Stimulated activated CD8-positive, alpha-beta memory T cell treated with anti-CD3 and anti-CD28 coated beads, Interleukin-2, amount 100 ng/mL, for 48 hours (primary cell): ENCODE data around the gene TEKT5.
"Not testable (repeated sequence)": the region's sequence is repeated elsewhere in the genome, so short reads cannot be mapped to it uniquely, and the experiment has no call there.

Experiments used
- DNase-seq, 2 donors: peaks; one replicate each; pipeline ENCODE4 v3.0.0-alpha.2; 2020; ENCODE audit warnings: low read depth in 2 of 2

The TEKT5 gene

GRCh38 chr16:10685709-10686108 is 9.0 kb downstream of the TEKT5 start:
- no peak for DNase-seq

GRCh38 chr16:10684511-10685151 is 10.1 kb downstream of the TEKT5 start:
- DNase-seq: no peak

GRCh38 chr16:10683170-10683569 is 11.6 kb downstream of the TEKT5 start:
- no peak for DNase-seq

GRCh38 chr16:10682604-10683003 is 12.1 kb downstream of the TEKT5 start:
- no peak for DNase-seq

GRCh38 chr16:10681310-10682308 is 13.1 kb downstream of the TEKT5 start:
- DNase-seq: no peak

GRCh38 chr16:10679921-10680320 is 14.8 kb downstream of the TEKT5 start:
- DNase-seq: no peak

GRCh38 chr16:10679441-10679840 is 15.3 kb downstream of the TEKT5 start:
- not testable (repeated sequence) for DNase-seq

- DNase-seq: no peak
Observed at GRCh38 chr16:10678655-10679054, 16.1 kb downstream of the TEKT5 start.

- DNase-seq: no peak
Observed at GRCh38 chr16:10676284-10676683, 18.4 kb downstream of the TEKT5 start.

GRCh38 chr16:10675861-10676260 is 18.9 kb downstream of the TEKT5 start:
- DNase-seq: no peak

- no peak for DNase-seq
Observed at GRCh38 chr16:10675216-10675615, 19.5 kb downstream of the TEKT5 start.

- no peak for DNase-seq
Observed at GRCh38 chr16:10671729-10672128, 23.0 kb downstream of the TEKT5 start.

GRCh38 chr16:10669791-10670190 is 24.9 kb downstream of the TEKT5 start:
- DNase-seq: no peak

GRCh38 chr16:10668322-10669045 is 26.2 kb downstream of the TEKT5 start:
- no peak for DNase-seq

- no peak for DNase-seq
Observed at GRCh38 chr16:10667239-10667638, 27.5 kb downstream of the TEKT5 start.

- DNase-seq: no peak
Observed at GRCh38 chr16:10666291-10666690, 28.4 kb downstream of the TEKT5 start.

- DNase-seq: no peak
Observed at GRCh38 chr16:10665166-10665565, 29.6 kb downstream of the TEKT5 start.

GRCh38 chr16:10664720-10665126 is 30.0 kb downstream of the TEKT5 start:
- DNase-seq: no peak

GRCh38 chr16:10663744-10664143 is 31.0 kb downstream of the TEKT5 start:
- no peak for DNase-seq

GRCh38 chr16:10663146-10663545 is 31.6 kb downstream of the TEKT5 start:
- no peak for DNase-seq

- no peak for DNase-seq
Observed at GRCh38 chr16:10662212-10662611, 32.5 kb downstream of the TEKT5 start.

GRCh38 chr16:10661737-10662136 is 33.0 kb downstream of the TEKT5 start:
- no peak for DNase-seq
